Measurements from ENCODE around the gene PSEN1.

DNA sequence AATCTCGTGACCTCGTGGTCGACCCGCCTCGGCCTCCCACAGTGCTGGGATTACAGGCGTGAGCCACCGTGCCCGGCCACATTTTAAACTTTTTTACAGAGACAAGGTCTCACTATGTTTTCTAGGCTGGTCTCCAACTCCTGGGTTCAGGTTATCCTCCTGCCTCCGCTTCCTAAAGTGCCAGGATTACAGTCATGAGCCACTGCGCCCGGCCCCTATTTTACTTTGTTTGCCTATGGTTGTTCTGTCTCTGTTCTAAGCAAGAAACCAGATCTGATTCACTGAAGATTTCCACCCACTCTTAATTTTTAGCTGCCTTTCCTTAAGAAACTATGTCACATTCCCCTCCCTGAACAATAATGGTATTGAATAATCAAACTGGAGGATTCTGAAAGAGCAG is 38.9 kb upstream of the PSEN1 start:
- TF ChIP-seq, protein P1, sequence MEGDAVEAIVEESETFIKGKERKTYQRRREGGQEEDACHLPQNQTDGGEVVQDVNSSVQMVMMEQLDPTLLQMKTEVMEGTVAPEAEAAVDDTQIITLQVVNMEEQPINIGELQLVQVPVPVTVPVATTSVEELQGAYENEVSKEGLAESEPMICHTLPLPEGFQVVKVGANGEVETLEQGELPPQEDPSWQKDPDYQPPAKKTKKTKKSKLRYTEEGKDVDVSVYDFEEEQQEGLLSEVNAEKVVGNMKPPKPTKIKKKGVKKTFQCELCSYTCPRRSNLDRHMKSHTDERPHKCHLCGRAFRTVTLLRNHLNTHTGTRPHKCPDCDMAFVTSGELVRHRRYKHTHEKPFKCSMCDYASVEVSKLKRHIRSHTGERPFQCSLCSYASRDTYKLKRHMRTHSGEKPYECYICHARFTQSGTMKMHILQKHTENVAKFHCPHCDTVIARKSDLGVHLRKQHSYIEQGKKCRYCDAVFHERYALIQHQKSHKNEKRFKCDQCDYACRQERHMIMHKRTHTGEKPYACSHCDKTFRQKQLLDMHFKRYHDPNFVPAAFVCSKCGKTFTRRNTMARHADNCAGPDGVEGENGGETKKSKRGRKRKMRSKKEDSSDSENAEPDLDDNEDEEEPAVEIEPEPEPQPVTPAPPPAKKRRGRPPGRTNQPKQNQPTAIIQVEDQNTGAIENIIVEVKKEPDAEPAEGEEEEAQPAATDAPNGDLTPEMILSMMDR (conservative IDR thresholded peaks at IDR 0.05; ENCODE audit: low read depth, low read length): no peak
- TF ChIP-seq EZH2 (IDR thresholded peaks at IDR 0.05; ENCODE audit: borderline replicate concordance, low read depth, low read length, poor library complexity, severe bottlenecking): no peak
